ENCODE measurements around the gene IL15RA.
"Not testable (repeated sequence)": the region's sequence is repeated elsewhere in the genome, so short reads cannot be mapped to it uniquely, and the experiment has no call there.

The IL15RA gene

DNA sequence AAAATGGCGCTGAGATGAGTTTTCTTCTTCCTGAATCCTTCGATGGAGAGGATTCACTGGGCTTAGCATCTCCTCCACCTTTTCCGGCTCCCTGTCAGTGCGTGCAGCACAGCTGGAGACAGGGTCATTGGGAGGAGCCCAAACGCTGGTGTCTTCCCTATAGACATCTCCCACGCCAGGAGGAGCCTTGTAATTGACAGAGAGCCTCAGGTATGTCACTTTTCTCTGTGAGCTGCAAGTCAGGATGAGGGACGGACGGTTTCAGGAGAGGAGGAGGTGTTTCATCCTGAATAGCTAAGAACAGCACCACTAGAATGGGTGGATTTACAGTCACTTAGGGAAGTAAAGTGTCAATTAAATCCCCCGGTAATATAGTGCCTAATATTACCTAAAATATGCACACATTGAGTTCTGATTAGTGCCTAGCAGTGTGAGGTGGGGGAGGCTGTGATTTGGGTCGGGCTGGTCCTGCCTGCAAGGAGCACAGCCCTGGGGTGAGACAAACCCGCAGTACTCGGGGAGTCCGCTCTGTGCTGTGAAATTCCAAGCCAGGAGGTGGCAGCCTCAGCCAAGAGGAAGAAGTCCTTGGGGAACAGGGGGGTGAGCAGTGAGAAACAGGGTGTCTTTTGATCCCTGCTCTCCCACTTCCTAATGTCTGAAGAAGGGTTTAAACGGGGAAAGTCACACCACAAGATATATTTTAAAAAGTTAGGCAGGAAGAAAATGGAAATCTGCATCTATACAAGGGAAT, 28.2 kb downstream of the IL15RA start:
- DNase-seq: peak; percentile 55 to 72

DNA sequence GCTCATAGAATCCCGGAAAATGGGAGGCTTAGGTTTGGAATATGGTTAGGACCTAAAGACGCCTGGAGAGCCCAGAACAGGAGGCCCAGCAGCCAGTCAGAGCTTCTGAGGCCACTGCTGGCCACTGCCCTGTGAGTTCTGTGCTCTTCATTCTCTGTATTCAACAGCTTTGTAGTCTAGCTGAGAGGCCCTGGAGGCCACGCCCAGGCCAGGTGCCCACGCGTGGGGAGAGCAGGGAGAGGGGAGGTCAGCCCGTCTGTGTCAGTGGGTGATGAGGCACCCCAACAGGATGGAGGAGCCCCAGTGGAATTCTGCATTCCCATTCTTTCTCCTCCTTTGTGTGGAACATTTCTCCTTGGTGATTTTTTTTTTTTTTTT, 29.1 kb downstream of the IL15RA start:
- no peak for DNase-seq

DNA sequence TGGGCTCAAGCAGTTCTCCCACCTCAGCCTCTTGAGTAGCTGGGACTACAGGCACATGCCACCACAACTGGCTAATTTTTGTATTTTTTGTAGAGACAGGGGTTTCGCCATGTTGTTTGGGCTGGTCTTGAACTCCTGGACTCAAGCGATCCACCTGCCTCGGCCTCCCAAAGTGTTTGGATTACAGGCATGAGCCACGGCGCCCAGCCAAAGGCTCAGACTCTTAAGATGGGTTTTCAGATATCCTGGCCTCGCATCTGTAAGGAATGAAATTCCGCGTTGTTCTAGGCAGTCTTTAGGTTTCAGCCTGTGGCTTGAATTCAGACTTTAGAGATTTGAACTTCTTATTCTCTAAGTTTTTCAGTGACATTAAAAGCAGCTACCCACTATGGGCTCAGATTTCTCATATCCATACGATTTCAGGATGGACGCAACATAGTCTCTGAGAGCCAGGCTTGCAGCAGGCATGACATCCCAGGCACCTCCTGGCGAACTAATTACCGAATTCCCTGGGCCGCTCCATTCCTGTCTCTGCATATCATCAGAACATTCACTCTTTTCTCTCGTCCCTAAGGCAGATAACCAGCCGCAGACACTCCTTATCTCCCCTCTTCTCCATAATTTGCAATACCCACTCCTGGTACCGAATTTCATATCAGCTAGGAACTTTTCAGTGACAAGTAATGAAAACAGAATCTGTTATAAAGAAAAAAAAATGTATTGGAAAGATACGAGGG, 29.7 kb downstream of the IL15RA start:
- no peak for DNase-seq

DNA sequence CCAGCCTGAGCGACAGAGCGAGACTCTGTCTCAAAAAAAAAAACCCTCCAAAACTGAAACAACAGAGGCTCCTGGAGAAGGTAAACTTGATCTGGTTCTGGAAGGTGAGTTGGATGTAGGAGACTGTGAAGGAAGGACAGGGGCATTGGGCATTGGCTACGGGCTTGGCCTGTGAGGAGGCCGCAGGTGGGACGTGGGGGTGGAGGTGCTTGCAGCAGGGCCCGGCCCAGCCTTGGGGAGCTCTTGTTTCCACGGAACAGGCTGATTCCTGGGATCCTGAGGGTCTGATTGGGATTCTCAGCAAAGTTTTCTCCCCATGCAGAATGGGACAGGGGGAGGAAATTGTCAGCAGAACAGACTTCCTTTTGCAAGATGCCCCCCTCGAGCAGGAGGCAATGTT, 30.6 kb downstream of the IL15RA start:
- DNase-seq: no peak

DNA sequence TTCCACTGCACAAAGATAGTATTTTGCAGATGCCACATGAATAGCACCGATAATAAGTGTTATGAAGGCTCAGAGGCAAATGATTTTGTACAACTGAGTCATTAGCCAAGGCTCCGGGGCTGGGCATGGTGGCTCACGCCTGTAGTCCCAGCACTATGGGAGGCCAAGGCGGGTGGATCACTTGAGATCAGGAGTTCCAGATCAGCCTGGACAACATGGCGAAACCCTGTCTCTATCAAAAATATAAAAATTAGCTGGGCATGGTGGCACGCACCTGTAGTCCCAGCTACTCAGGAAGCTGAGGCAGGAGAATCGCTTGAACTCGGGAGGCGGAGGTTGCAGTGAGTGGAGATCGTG, 30.9 kb downstream of the IL15RA start:
- DNase-seq: not testable (repeated sequence)

DNA sequence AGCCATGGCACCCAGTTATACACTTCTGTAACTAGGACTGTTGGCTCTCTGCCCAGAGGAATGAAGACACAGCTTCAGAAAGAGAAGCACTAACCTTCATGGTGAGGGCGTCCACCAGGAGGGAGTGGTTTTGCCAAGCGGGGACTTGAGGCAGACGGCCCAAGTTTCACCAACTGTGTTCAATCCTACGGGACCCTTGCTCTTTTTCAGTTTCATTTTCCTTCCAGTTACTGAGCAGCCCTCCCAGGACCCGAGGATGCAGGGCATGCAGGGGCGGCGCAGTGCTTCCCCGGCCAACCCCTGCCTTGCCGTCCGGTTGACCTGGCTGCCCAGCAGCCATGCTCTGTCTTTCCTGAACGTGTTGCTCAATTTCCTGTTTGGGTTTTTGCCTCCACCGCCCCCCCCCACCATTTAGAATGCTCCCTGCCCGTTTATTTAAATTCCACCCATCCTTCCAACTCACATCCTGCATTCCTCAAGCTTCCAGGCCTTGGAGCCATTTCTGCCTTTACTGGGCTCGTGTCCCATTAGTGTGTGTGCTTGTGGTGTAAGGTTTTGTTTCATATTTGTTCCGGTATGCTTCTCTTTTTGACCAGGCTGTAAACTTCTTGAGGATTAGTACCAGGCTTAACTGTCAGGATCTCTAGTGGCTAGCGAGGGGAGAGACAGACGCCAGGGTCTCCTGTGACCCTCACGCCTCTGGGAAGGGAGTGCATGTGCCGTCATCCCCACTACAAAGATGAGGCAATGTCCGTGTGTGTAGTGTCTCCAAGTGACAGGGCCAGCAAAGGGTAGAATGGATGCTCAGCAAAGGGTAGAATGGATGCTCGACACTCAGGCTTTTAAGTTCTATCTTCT, 31.6 kb downstream of the IL15RA start:
- DNase-seq: peak; percentile 31 to 46

DNA sequence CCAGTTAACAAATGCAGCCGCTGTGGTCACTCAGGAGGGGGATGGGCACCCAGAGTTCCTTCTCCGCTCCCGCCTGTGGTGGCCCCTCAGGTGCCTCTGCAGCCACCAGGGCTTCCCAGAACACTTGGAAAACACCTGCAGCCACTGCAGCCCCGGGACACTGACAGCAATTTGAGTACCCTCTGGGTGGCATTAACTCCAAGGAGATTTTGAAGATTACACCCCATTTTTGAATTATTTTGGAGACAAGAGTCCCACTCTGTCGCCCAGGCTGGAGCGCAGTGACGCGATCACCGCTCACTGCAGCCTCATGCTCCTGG, 32.2 kb downstream of the IL15RA start:
- DNase-seq: no peak

DNA sequence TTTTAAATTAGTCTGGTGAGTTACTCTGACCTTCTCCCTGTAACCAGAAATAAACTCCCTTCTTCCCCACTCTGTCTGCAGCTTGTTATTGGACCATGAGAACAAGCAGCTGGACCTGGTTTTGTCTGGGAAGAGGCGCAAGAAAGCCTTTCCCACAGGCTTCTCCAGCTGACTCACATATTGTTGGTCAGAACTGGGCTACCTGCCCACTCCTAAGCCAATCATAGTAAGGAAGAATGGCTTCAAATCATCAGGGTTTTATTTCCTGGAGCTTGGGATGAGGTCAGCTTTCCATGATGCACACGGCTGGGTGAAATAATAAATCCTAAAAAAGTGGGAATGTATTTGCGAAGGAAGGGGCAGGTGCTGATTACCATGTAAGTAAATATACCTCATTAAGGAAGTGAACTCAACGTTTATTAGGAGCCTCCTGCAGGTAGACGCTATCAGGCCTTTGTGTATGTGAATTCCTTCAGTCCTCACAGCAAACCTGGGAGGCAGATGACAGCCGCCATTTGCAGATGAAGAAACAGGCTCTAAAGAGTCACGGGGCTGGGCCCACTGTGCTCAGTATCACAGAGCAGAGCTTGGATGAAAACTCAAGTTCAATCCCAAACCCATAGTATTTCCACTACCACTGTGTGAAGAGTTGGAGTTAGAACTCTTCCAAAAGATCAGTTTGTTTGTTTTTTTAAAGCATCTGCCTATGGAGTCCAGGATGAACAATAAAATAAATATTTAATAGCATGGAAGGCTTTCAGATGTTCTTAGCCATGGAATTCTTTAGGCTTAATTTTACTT, 32.8 kb downstream of the IL15RA start:
- peak in 1 of 2 donors; percentile 3 for DNase-seq

DNA sequence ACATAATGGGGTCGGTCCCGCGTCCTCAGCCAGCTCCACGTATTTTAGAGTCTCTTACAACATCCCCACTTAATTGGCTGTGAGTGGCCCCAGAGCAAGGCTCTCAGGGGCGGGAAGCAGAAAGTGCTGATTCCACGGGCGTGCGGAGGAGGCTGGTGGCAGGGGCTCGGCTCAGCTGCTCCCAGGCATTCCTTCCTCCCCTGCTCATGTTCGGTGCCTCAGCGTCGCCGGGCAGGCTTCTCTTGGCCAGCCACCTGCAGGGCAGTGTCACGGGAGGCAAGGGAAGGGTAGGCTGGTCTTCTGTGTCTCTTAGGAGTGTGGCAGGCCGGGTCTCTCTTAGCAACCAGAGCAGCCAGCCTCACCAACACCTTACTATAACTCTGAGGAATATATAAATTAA, 33.8 kb downstream of the IL15RA start:
- DNase-seq: no peak

DNA sequence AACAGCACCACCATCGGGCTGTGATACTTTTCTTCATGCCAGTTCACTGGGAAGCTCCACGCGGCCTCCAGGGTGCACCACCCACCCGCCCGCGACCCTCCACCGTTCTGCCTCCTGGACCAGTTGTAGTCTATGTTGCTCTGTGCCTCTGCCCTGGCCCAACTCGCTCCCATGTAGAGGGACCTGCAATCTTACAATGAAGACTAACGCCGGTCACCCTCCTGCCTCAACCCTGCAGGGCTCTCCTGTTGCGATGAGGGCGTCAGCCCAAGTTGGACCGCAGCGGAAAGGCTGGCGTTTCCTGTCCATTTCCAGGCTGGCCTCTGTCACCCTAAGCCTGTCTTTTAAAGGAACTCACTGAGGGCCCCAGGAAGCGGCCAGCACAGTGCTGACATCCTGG, 34.9 kb downstream of the IL15RA start:
- DNase-seq: peak; percentile 62 to 79

DNA sequence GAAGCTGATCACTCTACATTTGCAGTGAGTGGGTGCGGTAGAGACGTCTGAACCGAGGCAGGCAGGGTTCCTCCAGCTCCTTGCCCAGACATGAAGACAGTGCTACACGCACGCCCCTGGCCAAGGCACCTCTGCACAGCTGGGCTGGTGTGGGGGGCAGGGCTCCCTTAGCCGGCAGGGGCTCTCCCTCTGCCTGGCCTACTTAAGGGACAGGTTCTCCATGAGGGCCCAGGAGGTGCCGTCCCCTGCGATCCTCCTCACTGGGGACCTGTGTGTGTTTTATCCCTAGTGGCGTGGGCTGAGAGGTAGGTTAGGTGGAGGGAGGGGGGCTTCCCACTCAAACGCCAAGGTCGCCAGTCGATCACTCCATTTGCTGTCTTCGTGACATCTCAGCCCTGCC, 35.3 kb downstream of the IL15RA start:
- DNase-seq: no peak

DNA sequence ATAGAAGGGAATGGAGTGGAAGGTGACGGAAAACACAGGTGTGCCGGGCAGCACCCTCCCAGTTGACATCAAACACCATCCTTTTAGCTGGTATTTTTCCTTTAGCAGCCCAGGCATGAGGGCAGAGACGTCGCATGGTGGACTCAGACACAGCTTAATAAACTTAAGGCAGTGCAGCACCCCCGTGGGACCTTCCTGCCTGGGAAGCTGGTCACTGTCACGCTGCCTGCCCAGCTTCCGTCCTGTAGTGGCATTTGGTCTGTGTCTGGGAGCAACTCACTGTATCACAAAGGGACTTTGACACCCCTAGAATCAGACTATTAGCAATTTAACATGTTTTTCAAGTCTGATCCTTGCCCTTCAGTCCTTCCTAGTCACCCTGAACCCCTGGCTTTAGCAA, 35.8 kb downstream of the IL15RA start:
- no peak for DNase-seq

DNA sequence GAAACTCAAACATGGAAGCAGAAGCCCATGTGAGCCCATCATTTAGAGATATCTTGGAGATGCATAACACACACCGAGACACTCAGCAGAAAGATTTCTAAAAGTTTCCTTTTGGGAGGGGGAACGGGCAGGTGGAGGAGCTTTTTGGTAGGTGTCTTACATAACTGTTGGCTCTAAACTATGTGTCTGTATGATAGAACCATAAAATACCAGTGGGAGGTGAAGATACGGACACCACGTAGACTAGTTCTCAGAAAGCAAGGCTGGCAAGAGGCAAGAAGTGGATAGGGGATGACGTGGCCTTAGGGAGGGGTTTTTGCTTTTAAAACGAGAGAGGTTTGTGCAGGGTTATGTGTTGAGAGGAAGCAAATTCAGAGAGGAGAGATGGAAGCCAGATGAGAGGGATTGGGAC, 36.5 kb downstream of the IL15RA start:
- no peak for DNase-seq

DNA sequence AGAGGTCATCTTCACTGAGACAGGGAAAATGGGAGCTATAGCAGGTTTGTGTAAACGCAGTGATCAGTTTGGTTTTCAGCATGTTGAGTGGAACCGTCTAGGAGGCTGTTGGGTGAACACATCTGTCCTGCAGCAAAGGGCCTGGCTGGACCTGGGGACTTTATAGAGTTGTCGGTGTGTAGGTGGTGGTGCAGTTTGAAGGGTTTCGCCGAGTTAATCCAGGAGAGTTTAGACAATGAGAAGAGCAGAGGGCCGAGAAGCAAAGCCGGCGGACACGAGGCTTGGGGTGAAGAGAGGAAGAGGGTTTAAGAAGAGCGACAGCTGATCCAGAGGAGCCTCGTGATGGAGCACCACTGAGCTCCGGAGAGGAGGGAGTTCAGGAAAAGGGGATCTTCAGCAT, 39.1 kb downstream of the IL15RA start:
- no peak for DNase-seq

DNA sequence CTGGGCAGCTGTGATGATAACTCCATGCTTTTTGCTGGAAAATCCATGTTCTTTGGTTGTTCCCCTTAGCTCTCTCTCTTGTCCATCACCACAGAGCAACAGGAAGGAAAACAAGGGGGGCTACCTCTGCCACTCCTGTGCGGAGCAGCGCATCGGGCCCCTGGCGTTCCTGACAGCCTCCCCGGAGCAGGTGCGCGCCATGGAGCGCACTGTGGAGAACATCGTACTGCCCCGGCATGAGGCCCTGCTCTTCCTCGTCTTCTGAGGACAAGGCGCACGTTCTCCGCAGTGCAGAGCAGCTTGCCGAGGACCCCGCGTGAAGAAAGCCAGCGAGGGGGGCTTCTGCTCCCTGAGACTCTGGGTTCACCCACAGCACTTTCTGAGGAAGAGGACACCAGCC, 40.3 kb downstream of the IL15RA start:
- DNase-seq: no peak

DNA sequence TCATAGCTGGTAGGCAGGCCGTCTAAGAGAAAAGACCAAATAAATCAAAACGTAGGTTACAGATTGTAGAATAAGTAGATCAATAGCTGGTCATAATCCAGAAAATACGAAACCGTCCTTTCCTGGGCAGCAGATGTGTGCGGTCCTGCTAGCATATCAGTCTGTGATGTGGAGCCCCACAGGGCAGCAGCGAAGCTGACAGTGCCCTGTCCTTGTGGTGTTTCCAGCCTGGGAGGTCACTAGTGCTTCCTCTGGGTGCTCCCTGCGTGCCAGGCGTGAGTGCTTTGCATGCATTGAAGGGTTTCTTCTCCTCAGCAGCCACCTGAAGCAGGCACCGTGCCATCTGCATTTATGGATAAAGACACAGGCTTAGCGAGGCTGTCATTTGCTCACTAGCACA, 41.7 kb downstream of the IL15RA start:
- DNase-seq: no peak

DNA sequence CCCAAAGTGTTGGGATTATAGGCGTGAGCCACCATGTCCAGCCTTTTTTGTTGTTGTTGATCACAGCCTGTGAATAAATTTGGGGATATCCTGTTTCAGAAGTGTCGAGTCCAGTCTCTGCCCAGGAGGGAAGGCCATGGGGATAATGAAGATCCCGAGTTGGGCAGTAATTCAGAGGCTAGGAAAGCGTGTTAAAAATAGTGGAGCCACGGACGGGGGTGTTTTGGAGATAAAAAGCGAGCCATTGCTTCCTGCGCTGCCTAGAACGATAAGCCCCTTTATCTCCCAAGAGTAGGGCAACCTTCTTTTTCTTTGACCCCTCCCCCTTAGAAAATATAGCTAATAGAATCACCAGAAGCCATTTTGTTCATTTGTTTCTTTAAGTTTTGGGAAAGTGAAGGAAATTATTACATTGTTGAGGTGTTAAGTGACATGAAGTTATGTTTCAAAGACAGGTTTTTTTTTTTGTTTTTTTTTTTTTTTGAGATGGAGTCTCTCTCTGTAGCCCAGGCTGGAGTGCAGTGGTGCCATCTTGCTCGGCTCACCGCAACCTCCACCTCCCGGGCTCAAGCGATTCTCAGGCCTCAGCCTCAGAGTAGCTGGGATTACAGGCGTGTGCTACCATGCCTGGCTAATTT, 43.3 kb downstream of the IL15RA start:
- no peak for DNase-seq

DNA sequence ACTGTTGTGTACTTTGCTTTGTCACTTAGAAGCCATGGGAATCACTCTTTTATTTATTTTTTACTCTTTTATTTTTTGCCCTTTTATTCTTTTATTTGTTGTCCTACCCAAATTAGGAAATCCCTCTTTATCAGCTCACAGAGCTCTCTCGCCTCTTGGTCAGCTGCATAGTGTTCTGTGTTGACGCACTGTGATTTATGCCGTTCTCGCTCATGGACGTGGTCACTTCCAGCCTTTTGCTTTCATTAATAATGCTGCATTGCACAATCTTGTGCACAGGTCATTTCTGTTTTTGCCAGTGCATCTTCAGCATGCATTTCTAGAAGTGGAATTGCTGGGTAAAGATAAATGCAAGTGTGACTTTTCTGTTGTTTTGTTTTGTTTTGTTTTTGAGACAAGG, 45.0 kb downstream of the IL15RA start:
- DNase-seq: no peak

DNA sequence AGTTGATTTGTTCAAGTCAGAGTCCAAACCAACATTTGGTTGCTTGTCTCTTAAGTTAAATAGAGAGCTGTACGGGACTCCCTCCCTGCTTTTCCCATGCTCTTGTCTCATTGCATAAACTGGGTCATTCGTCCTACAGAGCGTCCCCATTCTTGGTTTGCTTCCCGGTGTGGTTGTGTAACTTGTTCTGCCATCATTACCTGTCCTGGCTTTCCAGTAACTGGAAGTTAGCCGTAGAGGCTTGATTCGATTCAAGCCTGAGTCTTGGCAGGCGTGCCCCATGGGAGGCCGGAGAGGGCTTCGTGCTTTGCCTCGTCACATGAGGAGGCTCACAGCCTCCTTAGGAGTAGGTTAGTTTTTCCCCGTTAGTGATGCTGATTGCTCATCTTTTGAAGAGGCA, 47.1 kb downstream of the IL15RA start:
- DNase-seq: no peak

DNA sequence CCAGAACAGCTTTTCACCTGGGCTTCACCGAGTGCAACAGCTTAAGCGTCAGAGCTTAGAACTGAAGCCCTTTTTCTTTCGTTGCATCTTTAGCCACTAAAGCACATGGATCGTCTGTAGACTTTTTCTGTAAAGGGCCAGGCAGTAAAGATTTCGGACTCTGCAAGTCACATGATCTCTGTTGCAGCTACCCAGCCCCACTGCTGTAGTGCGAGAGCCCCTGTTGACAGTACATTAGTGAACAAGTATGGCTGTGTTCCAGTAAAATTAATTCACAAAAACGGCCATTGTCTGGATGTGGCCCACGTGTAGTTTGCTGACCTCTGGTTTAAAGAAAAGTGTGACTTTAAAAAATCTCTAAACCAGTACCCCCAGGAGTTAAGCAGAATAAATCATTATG, 47.9 kb downstream of the IL15RA start:
- DNase-seq: no peak

DNA sequence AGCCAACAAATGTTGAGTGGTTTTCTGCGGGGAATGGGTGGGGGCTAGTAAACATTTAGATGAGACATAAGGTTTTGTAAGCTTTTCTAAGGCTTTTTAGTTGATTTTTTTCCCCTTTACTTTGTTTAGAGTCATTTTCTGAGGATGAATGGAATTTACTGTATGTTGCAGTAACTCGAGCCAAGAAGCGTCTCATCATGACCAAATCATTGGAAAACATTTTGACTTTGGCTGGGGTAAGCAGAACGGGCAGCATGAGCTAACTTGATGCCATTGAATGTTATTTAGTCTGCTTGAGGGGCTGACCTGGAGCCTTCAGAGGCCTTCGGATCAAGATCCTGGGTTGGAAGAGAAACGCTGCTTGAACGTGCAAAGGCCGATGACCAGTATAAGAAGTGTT, 50.0 kb downstream of the IL15RA start:
- no peak for DNase-seq

DNA sequence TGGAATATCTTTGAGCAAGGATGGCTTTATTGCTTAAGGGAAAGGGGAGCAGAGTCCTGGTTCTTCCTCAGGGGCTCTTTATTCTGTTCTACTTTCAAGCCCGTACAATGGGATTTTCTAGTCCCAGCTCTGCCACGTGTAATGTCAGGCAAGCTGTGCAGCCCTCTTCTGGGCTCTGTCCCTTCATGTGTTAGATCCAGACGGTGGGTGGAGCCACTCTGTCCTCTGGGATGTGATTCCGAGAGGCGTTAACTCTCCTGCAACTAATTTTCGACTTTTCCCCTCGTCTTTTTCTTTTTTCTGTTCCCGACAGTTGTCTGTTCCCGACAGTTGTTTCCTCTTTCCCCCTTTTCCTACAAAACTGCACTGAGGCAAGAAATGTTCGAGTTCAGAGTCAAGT, 52.5 kb downstream of the IL15RA start:
- no peak for DNase-seq

DNA sequence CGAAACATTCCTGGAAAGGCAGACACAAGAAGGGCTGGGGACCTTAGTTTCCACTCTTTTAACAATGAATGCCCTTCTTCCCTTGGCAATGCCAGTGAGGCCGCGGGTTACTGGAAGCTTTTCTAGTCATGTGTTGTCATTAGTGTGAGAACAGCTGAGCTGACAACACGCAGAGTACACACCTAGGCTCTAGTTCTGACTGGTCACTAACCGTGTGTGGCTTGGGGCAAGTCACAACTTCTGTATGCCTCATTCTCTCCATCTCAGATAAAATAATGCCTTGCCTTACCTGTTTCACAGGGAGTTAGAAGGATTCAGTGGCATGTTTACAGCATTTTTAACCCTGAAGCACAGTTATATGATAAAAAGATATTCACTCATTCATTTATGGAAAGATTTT, 55.6 kb downstream of the IL15RA start:
- DNase-seq: no peak
